NCI-H774 (cell line): ENCODE data around the gene P3H4.

Experiments
- DNase-seq: peaks from one replicate; lab custom pipeline; 2025; lab: John Stamatoyannopoulos, UW

P3H4 gene

DNA sequence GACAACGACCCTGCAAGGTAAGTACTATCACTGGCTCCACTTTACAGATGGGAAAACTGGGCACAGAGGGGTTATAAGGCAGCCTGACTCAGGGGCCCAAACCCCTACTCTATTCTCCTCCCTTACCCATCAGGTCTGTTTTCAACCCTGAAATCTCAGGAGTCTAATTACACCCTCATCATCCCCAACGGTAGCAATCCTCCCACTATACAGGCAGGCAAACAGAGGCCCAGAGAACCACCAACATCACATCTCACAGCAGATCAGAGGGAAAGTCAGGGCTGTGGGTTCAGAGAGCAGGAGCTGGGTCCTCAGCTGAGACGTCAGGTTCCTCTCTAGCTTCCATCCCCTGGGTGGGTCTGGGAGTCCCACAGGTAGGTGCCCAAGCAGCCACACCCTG lies 41.8 kb downstream of the P3H4 start:
- DNase-seq = no peak

DNA sequence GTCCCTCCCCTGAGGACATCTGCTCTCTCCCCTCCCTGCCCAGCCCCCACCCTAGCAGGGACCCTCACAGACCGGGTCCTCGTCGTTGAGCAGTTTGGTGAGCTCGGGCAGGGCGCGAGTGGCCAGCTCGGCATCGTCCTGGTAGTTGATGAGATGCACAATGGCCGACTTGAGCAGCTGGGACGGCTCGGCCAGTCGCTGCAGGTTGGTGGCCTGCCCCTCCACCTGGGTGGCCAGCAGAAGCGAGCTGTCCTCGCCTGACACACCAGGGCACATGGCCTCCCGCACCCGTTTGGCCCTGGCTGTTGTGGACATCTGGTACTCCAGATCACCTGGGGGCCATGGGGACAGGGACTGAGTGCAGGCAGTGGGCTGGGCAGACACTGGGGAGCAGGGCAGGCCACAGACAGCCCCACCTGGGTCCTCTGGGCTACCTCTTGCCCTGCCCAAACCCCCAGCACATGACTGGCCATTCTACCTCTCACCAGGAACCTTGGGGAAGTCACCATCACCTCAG lies 42.3 kb downstream of the P3H4 start:
- DNase-seq = no peak

DNA sequence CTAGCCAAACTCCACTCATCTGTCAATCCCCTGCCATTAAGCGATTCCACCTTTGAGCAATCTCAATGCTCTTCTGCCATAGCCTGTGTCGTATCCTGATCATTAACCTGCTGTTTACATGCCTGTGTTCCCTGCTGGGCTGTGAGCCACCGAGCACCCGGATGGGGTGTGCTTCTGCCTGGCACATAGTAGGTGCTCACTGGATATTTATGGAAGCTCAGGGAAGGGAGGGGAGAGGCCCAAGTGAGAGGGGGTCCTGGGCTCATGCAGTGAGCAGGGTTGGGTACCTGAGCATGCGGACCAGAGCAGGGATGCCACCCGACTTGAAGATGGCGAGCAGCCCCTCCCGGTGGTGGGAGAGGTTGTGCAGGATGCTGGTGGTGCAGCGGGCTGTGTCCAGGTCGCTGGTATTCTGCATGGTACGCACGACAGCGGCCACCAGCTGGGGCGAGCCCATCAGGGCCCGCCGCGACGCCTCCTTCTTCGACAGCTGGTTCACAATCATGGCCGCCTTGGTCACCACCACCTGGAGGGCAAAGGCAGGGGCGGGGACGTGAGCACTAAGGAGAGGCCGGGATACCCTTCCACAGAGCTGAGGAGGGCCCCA lies 43.0 kb downstream of the P3H4 start:
- DNase-seq = no peak

DNA sequence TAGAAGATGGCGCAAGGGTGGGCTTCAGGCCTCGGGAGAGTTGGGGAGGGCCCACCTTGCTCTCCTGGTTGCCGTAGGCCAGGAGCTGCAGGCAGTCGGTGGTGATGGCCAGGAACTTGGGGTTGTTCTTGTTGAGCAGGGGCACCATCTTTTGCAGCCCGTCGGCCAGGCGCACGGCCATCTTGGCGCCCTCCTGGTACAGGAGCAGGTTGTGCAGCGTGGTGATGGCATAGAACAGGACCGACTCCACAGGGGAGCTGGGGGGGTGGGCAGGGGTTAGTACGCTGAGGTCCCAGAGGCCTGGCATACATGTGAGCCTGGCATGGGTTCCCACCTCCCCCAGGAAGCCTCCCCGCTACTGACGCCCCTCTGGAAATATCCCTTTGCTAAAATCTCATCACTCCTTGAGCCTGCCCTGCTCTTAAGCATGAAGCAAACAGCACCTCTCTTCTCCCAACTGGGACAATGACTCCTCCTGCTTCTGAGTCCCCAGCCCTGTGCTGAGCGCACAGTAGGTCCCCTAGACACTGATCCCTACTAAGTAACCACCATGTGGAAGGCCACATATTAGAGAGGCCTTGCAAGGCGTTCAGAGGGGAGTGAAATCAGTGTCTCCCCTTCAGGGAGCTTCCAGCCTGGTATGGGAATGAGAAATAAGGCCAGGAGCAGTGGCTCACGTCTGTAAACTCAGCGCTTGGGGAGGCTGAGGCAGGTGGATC lies 44.3 kb downstream of the P3H4 start:
- DNase-seq = no peak

DNA sequence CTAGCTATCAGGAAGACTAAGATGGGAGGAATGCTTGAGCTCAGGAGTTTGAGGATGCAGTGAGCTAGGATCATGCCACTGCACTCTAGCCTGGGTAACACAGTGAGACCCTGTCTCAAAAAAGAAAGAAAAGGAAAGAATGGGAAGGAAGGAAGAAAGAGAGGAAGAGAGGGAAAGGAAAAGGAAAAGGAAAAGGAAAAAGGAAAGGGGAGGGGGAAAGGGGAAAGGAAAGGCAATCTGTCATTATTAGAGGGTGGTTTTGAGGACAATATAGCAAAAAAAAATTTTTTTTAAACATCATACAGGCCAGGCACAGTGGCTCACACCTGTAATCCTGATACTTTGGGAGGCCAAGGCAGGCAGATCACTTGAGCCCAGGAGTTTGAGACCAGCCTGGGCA lies 45.6 kb downstream of the P3H4 start:
- no peak for DNase-seq

DNA sequence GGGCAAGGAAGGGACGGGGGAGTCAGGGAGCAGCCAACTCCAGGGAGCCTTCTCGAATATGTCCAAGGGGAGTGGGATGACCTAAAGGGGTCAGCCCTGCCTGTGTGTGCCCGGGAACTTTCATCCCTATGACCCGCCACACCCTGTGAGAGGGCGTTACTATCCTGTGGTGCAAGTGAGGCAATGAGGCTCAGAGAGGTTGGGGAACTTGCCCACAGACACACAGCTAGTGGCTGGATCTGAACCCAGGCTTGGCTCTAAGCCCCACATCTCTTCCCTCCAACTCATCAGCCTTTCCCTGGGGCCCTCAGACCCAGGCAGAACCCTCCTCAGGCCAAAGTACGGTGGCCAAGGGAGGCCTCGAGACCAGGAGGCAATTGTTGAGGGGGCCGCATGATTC lies 48.4 kb downstream of the P3H4 start:
- no peak for DNase-seq

DNA sequence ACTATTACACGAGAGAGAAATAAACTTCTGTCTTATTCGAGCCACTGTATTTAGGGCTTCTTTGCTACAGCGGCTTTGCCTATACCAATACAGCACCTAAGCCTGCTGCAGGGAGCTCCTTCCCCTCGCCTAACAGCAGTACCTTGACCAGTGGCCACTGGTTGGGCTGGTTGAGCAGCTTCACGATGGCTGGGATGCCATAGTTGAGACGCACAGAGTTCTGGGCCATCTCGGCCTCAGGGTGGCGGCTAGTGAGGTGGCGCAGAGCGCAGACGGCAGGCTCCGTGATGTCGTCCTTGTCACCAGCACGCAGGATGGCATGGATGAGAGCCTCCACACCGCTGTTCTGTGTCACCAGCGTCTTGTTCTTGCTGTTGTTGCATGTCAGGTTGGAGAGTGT lies 48.9 kb downstream of the P3H4 start:
- no peak for DNase-seq

DNA sequence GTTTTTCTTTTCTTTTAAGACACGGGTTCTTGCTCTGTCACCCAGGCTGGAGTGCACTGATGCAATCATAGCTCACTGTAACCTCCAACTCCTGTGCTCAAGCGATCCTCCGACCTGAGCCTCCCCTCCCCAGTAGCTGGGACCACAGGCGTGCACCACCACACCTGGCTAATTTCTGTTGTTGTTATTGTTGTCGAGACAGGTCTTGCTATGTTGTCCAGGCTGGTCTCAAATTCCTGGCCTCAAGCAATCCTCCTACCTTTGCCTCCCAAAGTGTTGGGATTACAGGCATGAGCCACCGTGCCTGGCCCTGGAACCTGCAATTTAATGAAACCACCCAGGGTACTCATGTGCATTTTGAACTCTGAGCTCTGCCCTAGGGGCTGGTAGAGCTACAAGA lies 49.4 kb downstream of the P3H4 start:
- no peak for DNase-seq

DNA sequence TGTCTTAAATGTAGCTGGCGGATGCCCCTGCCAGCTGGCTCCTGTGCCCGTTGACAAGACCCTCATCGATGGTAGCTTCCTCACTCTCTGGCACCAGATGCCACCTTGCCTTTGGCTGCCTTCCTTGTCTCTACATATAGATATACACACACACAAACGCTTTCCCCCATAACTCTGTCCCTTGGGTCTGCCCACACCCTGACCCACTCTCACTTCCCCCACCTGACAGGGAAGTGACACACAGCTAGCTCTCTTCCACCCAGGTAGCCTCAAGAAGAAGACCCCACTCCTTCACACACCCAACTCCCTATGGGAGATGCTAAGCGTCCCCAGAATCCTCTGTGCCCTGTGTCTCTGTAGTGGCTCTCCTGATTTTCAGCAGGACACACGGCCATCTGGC lies 50.9 kb downstream of the P3H4 start:
- no peak for DNase-seq

DNA sequence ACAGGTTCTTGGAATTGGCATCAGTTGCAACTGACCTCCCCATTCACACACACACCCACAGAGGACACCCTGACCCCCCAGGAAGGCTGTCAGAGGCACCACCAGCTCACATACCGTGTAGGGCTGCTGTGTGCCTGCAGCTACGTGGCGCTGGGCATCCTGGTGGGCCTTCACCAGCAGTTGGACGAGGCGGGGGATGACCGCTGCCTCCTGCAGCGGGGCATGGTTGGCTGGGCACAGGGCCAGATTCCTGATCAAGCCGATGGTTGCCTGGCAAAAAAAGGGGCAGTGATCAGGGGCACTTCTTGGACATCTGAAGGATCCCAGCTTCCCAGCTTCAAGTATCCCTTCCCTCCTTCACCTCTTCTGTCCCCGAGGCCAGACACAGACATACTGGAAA lies 53.1 kb downstream of the P3H4 start:
- no peak for DNase-seq

DNA sequence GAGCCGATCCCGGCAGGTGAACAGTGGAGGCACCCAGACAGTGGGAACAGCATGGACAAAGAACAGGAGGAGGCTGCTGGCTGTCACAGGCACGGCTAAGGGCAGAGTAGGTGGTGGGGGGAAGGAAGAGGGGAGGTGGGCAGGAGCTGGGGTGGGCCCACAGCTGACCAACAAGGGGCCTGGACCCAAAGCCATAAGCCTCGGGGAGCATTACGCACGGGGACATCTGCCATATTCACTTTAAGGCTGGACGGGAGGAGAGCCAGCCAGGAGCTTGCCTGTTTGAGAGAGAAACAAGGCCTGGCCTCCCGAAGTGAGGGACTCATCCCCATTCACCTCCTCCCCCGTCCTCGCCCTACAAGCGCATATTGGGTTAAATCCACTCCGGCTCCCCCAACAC lies 57.7 kb downstream of the P3H4 start:
- no peak for DNase-seq
